ENCODE data around the gene CTXN1.

GRCh38 chr19:7924651-7925170 is 1.2 kb downstream of the CTXN1 start:
- TF ChIP-seq CTCF (IDR thresholded peaks at IDR 0.05) (no peak), EZH2 (IDR thresholded peaks at IDR 0.05; ENCODE audit: borderline replicate concordance, insufficient read depth, low read depth, low read length, poor library complexity, severe bottlenecking) (no peak)
